Stimulated activated CD4-positive, alpha-beta T cell treated with anti-CD3 and anti-CD28 coated beads, Interleukin-1b, Interleukin-23, amount 100 ng/mL, for 48 hours (primary cell): ENCODE data around the gene ARMC10.
"Not testable (repeated sequence)": the region's sequence is repeated elsewhere in the genome, so short reads cannot be mapped to it uniquely, and the experiment has no call there.

Source experiments
- DNase-seq: peaks from one replicate; pipeline ENCODE4 v3.0.0-alpha.2; 2020

ARMC10 gene

DNA sequence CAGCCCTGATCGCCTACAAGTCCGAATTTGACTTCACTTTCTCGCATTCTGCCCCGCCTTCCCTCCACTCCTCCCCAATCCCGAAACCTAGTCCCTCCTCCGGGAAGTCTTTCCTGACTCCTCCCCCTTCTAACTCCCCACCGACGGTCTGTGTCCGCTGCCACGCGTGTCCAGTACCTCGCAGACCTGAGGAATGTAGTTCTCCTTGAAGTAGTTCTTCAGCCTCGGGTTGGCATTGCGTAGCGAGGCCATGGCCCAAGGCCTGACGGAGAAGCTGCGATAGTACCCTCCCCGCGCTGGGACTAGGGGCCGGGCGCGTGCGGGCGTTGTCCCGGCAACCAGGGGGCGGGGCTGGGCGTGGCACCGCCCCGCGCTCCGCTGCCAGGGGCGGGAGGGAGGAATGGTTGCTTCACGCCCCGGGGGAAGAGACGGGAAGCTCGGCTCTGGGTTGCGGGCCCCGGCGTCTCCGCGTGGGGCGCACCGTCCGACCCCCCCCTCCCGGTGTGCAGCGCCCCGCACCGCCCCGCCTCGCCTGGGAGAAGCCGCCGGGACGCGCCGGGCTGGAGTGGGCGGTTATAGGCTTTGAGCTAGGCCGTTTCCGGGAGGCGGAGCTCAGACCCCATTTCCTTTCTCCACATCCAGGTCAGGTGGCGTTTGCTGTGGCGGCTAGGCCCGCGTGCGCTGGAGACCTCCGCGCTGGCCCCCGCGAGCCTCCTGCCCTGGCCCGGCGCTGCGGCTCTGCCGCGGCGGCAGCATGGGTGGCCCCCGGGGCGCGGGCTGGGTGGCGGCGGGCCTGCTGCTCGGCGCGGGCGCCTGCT is at the start of gene ARMC10, which contains the start of gene FBXL13:
Gene ARMC10 (plus strand): TSS at position 622 of the 818 bp plus-strand sequence. CDS start 133 bp downstream, at position 755.
Gene FBXL13 (minus strand): TSS at position 278 of the 818 bp plus-strand sequence.
- DNase-seq: peak; percentile 87

DNA sequence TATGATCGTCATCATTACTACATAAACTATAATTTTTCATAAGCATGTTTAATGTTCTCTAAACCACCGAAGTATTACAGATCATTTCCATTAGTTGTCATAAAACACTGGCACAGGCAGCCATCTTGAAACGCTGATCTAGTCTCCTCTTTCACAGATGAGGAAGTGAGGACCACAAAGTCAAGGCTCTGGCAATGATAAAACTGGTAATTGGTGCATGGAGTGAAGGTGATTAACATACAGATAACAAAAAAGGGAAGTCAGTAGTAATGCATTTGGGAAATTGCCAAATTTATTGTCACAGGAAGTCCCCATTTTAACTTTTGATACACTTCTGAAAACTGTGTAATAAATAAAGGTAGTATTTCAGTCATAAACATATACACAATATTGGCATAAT is 49.6 kb upstream of the ARMC10 start:
- no peak for DNase-seq

DNA sequence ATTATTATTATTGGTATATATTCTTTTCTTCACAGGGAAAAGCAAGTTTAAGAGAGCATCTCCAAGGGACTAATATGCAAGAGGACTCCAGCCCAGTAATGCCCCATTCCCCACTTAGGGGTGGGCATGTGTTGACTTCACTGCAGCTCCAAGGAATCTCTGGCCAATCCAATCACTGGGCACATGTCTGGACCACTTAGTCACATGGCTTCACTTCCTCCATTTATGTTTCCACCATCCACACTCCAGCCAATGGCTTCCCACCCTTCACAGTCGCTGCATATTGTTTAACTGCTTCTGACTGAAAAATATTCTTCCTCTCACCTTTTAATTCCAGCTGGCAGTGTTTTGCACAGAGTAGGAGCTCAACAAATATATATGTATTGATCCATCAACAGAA is 43.9 kb upstream of the ARMC10 start:
- no peak for DNase-seq

DNA sequence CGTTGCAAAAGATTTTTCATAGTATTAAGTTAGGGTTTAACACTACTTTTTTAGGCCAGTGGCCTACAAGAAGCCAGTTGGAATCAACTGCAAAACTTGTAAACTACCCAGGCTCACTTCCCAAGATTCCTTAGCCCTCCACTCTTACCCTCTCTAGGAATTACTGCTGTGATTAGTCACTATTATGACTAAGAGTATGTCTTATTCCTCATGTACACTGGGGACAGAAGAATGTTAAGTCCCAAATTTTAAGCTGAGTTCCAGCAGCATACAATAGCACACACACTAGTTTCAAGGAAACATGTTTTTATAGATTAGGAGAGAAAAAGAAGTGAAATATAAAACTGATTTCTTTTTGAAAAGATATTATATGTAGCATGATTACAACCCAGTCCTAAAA is 43.2 kb upstream of the ARMC10 start:
- no peak for DNase-seq

DNA sequence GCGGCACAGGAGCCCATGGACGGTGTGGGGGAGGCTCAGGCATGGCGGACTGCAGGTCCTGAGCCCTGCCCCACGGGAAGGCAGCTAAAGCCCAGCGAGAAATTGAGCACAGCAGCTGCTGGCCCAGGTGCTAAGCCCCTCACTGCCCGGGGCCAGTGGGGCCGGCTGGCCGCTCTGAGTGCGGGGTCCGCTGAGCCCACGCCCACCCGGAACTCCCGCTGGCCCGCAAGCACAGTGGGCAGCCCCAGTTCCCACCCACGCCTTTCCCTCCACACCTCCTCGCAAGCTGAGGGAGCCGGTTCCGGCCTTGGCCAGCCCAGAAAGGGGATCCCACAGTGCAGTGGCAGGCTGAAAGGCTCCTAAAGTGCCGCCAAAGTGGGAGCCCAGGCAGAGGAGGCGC is 40.6 kb upstream of the ARMC10 start:
- DNase-seq: not testable (repeated sequence)

DNA sequence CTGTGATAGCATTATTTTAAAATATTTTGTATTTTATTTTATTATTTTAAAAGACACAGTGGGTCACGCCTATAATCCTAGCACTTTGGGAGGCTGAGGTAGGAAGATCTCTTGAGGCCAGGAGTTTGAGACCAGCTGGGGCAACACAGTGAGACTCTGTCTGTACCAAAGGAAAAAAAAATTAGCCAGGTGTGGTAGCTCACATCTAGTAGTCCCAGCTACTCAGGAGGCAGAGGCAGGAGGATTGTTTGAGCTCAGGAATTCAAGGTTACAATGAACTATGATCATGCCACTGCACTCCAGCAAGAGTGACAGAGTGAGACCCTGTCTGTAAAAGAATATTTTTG is 37.5 kb upstream of the ARMC10 start:
- DNase-seq: no peak

DNA sequence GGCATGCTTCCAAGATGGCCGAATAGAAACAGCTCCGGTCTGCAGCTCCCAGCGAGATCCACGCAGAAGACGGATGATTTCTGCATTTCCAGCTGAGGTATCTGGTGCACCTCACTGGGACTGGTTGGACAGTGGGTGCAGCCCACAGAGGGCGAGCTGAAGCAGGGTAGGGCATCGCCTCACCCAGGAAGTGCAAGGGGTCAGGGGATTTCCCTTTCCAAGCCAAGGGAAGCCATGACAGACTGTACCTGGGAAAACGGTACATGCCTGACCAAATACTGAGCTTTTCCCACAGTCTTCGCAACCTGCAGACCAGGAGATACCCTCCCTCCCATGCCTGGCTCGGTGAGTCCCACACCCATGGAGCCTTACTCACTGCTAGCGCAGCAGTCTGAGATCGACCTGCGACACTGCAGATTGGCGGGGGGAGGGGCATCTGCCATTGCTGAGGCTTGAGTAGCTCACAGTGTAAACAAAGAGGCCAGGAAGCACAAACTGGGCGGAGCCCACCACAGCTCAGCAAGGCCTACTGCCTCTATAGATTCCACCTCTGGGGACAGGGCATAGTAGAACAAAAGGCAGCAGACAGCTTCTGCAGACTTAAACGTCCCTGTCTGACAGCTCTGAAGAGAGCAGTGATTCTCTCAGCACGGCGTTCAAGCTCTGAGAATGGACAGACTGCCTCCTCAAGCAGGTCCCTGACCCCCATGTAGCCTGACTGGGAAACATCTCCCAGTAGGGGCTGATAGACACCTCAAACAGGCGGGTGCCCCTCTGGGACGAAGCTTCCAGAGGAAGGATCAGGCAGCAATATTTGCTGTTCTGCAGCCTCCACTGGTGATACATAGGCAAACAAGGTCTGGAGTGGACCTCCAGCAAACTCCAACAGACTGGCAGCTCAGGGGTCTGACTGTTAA is 36.9 kb upstream of the ARMC10 start:
- not testable (repeated sequence) for DNase-seq

DNA sequence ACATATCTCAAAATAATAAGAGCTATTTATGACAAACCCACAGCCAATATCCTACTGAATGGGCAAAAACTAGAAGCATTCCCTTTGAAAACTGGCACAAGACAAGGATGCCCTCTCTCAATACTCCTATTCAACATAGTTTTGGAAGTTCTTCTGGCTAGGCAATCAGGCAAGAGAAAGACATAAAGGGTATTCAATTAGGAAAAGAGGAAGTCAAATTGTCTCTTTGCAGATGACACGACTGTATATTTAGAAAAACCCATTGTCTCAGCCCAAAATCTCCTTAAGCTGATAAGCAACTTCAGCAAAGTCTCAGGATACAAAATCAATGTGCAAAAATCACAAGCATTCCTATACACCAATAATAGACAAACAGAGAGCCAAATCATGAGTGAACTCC is 33.1 kb upstream of the ARMC10 start:
- not testable (repeated sequence) for DNase-seq

DNA sequence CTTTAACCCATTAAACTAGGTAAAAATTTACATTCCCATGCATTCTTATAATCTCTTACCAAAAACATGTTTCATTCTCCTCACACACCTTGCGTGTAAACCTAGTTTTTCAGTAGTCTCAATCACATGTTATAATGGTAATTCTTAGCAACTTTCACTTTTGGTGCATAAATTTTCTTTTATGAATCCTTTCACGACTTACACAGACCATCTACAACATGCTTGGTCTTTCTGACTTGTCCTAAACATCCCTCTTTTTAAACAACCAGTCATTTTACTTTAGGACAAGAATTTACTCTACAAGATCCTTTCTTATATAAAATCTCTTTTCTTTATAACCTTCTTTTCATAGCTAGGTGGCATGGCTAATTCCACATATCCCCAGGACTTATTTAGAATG is 26.1 kb upstream of the ARMC10 start:
- no peak for DNase-seq

DNA sequence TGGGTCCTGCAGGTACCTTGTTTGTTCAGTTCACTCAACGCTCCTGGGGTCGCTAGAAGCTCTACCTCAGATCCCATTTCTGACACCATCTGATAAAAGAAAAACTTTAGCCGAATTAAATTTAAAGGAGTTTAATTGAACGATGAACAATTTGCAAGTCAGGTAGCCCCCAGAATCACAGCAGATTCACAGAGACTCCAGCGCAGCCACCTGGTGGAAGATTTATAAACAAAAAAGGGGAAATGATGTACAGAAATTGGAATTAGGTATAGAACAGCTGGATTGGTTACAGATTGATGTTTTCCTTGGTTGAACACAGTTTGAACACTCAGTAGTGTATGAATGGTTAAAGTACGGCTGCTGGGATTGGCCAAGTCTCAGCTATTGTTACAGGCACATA is 23.4 kb upstream of the ARMC10 start:
- no peak for DNase-seq

DNA sequence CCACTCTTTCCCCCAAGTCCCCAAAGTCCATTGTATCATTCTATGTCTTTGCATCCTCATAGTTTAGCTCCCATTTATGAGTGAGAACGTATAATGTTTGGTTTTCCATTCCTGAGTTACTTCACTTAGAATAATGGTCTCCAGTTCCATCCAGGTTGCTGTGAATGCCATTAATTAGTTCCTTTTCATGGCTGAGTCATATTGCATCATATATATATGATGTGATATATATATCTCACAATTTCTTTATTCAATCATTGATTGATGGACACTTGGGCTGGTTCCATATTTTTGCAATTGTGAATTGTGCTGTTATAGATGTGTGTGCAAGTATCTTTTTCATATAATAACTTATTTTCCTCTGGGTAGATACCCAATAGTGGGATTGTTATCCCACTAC is 18.9 kb upstream of the ARMC10 start:
- not testable (repeated sequence) for DNase-seq

DNA sequence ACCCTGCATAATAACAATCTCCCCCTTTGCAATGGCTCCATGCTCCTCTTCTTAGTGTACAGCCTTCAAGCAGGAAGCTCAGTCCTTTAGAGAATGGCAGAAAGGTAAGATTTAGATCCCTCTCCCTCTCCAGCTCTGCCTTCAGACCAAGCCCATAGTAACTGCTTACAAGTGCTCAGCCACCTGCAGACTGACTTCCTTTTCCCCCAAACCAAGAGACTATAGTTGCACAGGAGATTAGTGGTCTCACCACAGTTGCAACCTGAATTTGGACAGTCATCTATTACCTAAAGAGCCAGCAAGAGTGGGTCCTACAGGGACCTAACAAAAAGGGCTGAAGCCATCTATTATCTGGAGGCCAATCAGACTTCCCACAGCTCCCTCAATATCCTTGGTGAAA is 16.8 kb upstream of the ARMC10 start:
- no peak for DNase-seq

DNA sequence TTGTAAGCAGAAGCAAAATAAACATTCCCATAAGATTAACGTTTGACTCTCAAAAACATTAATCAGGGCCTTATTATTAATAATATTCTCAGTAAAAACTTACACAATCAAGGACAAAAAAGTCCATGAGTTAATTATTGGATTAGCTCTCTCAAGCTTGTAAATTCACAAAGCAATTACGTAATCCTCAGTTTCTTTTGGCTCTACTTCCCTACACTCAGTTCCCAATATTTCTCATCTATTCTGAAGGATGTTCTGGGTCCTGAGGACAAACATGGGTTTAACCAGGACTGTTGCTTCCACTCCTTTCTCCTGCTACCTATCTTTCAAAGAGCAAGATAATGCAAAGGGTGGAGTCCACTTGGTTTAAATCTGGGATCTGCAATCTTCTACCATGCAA is 15.5 kb upstream of the ARMC10 start:
- DNase-seq: no peak

DNA sequence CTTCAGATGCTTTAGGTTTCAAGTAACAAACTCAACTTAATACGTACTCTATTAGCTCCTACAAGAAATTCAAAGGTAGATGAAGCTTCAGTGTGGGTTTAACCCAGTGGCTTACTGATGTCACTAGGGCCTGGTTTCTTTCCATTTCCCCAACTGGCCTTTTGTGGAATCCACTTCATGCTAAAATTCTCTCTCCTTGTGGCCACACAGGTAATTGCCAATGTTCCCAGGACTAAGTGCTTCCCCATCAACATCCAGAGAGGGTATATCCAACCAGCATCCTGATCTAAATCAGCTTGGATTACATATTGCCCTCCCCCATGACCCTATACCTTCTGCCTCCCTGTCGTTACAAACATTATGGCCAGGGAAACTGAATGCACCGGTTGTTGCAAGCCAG is 11.0 kb upstream of the ARMC10 start:
- no peak for DNase-seq

DNA sequence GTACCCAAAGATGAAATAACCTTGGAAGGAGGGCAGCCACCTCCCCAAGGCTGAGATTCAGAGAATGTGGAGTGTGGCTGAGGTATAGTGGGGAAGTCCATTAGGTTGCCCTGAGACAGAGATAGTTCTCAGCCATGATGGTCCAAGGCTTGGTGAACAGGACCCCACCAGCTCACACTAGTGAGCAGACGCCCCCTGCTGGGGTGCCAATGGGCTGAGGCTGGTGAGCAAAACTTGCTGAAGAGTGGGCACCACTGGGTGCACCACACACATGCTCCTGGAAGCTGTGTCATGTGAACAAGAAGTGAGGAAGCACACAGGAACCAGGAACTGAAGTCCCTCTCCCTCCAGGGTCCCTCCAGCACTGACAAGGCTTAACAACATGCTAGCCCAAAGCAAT is 9.3 kb upstream of the ARMC10 start:
- peak; percentile 44 for DNase-seq

DNA sequence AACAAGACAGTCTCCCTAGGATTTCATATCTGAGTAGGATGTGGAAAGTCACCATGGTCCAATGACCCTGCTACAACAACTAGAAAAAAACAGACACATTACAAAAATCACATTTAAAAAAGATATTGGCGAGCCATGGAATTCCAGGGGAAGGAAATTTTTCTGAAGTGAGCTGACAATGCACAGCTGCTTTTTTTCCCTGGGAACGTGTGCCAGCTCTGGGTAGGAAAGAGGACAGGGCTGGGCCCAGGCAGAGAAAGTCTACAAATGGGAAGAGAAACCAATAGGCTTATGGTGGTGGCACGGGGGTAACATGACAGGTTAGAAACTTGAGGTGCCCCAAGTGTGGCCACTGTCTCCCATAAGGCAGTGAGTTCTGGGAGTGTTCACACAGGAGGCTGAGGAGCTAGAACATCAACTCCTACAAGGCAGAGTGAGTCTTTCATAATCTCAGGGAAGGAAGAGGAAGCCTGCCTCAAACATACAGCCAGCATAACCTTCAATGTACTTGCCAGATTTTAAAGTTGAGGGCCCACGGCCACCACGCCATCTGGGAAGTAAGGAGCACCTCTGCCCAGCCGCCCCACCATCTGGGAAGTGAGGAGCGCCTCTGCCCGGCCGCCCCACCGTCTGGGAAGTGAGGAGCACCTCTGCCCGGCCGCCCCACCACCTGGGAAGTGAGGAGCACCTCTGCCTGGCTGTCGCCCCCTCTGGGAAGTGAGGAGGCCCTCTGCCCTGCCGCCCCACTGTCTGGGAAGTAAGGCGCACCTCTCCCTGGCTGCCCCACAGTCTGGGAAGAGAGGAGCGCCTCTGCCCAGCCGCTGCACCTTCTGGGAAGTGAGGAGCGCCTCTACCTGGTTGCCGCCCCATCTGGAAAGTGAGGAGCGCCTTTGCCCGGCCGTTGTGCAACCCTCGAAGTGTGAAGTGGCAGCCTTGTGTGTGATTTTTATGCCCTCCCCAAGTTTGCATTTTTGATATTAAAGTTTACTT is 6.2 kb upstream of the ARMC10 start:
- no peak for DNase-seq

DNA sequence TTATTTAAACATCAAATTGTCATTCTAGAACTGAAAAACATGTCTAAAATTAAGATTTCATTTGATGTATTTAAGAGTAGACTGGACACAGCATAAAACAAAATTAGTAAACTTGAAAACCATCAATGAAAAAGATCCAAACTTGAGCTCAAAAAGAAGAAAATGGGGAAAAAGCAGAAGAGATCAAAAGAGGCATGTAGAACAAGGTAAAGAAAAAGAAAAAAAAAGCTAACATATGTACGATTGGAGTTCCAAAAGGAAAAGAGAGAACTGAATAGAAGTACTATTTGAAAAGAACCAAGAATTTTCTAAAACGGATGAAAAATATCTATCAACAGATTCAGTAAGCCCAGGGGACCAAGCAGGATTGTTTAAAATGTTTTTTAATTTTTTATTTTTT is 3.9 kb upstream of the ARMC10 start:
- DNase-seq: no peak

DNA sequence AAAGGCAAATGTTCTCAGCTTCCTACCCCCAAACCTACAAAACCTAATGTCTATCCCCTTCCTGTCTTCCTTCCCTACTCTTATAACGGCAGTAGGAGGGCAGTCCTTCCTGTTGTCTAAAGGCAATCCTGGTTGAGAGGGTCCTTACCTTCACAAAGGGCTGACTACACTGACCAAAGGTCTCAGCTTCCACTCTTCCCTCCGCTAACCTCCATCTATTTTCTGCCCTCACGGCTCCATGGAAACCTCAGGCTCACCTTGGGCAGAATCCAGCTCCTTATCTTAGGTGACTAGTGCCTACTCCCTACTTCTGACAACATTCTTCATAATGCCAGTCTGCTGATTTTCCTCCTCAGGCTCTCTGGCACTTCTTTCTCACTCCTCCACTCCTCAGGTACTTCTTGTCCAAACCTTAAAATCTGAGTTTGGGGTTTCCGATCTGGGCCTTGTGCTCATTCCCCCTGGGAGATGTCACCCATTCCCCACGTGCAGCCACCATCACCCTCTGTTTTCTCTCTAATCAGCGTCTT is 886 bp upstream of the ARMC10 start:
- no peak for DNase-seq

DNA sequence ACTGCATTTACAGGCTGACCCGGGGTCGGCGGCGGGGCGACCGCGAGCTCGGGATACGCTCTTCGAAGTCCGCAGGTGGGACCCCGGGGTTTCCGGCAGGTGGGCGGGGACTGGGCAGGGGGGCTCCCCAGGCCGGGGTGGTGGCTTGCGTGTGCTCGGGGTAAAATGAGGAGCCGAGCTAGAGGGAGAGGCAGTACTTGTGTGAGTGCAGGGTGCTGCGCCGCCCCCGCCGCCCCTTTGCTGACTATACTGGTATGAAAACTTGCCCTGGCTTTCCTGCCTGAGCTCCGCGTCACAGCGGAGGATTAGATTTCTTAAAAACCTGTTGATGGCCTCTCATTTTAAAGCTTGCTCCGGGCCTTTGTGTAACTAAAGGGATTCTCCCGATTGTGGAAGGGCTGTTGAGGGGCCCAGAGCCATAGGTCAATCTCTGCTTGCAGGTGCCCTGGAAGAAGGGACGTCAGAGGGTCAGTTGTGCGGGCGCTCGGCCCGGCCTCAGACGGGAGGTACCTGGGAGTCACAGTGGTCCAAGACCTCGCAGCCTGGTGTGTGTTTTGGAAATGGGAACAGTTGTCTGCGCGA is 488 bp downstream of the ARMC10 start:
- peak; percentile 80 for DNase-seq

DNA sequence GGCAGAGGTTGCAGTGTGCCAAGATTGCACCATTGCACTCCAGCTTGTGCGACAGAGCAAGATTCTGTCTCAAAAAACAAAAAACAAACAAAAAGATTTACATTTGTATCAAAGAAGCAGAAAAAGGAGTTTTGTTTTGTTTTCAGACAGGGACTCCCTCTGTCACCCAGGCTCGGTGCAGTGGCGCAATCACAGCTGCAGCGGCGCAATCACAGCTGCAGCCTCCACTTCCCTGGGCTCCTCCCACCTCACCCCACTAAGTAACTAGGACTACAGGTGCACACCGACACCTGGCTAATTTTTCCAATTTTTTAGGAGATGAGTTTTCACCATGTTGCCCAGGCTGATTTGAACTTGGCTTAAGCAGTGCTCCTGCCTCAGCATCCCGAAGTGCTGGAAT is 1.8 kb downstream of the ARMC10 start:
- no peak for DNase-seq

DNA sequence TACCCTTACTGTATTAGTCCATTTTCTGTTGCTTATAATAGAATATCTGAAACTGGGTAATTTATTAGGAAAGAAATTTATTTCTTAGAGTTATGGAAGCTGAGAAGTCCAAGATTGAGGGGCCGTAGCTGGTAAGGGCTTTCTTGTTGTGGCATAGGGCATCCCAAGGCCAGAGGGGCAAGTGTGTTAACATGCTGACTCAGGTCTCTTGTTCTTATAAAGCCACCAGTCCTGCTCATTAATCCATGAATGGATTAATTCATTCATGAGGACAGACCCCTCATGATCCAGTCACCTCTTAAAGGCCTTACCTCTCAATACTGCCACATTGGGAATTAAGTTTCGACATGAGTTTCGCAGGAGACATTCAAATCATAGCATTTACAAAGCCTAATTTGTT is 2.4 kb downstream of the ARMC10 start:
- no peak for DNase-seq

DNA sequence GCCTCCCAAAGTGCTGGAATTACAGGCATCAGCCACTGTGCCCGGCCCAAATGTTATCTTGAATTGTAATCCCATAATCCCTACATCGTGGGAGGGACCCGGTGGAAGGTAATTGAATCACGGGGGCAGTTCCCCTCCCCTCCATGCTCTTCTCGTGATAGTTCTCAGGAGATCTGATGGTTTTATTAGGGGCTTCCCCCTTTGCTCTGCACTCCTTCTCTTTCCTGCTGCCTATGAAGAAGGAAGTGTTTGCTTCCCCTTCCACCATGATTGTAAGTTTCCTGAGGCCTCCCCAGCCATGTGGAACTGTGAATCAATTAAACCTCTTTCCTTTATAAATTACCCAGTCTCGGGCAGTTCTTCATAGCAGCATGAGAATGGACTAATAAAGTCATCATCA is 3.3 kb downstream of the ARMC10 start:
- DNase-seq: not testable (repeated sequence)
